HepG2 (cell line): ENCODE data around the gene P3H3. TPM values are rescaled to one million over a fixed set of nuclear protein-coding genes. Genes with fewer than 3 reads are reported as not detected.

Experiments used
- BRD4 ChIP-seq: sonication (generic); formaldehyde crosslinking; IDR thresholded peaks from 2 replicates; pipeline ENCODE4 v1.4.0; 2020; ENCODE audit warnings: missing genetic modification reagents
- GMEB2 ChIP-seq: IDR thresholded peaks from 2 replicates; pipeline ENCODE4 v1.6.1; 2016; ENCODE audit warnings: missing biosample characterization, missing genetic modification reagents, low read depth
- GZF1 ChIP-seq: sonication (generic); formaldehyde crosslinking; IDR thresholded peaks from 2 replicates; pipeline ENCODE4 v1.5.1; 2020; ENCODE audit warnings: mild to moderate bottlenecking, missing genetic modification reagents
- KLF15 ChIP-seq: sonication (generic); formaldehyde crosslinking; IDR thresholded peaks from 2 replicates; pipeline ENCODE4 v1.8.1; 2023; ENCODE audit warnings: borderline replicate concordance, mild to moderate bottlenecking, inconsistent platforms, missing genetic modification reagents, mixed read lengths
- MED8 ChIP-seq: sonication (generic); formaldehyde crosslinking; IDR thresholded peaks from 2 replicates; pipeline ENCODE4 v1.8.1; 2023; ENCODE audit warnings: mild to moderate bottlenecking, missing genetic modification reagents; ENCODE audit not compliant: insufficient replicate concordance
- NAIF1 ChIP-seq: sonication (generic); formaldehyde crosslinking; IDR thresholded peaks from 2 replicates; pipeline ENCODE4 v1.5.0; 2020; ENCODE audit warnings: mild to moderate bottlenecking, missing genetic modification reagents, borderline replicate concordance
- NCOA1 ChIP-seq: sonication (generic); formaldehyde crosslinking; IDR thresholded peaks from 2 replicates; pipeline ENCODE4 v1.9.0; 2021; ENCODE audit warnings: missing genetic modification reagents
- NFE2 ChIP-seq: sonication (generic); formaldehyde crosslinking; IDR thresholded peaks from 2 replicates; pipeline ENCODE4 v1.4.0; 2020; ENCODE audit warnings: missing genetic modification reagents
- NFIB ChIP-seq: sonication (generic); formaldehyde crosslinking; IDR thresholded peaks from 2 replicates; pipeline ENCODE4 v1.9.0; 2021; ENCODE audit warnings: missing genetic modification reagents, mild to moderate bottlenecking, borderline replicate concordance
- PLSCR1 ChIP-seq: sonication (generic); formaldehyde crosslinking; IDR thresholded peaks from 2 replicates; pipeline ENCODE4 v1.5.0; 2020; ENCODE audit warnings: missing genetic modification reagents, mild to moderate bottlenecking, borderline replicate concordance
- SAFB2 ChIP-seq: sonication (generic); formaldehyde crosslinking; IDR thresholded peaks from 2 replicates; pipeline ENCODE4 v1.5.1; 2020; ENCODE audit warnings: missing genetic modification reagents, low read depth, mild to moderate bottlenecking, borderline replicate concordance
- TEF ChIP-seq: sonication (generic); formaldehyde crosslinking; IDR thresholded peaks from 2 replicates; pipeline ENCODE4 v1.5.0; 2020; ENCODE audit warnings: missing genetic modification reagents
- ZBTB14 ChIP-seq: sonication (generic); formaldehyde crosslinking; IDR thresholded peaks from 2 replicates; pipeline ENCODE4 v1.4.0; 2020; ENCODE audit warnings: missing genetic modification reagents
- ZFP62 ChIP-seq: sonication (generic); formaldehyde crosslinking; IDR thresholded peaks from 2 replicates; pipeline ENCODE4 v1.4.0; 2020; ENCODE audit warnings: missing genetic modification reagents
- ZKSCAN8 ChIP-seq: IDR thresholded peaks from 2 replicates; pipeline ENCODE4 v1.6.1; 2016; ENCODE audit warnings: borderline replicate concordance, missing genetic modification reagents, missing compliant biosample characterization
- ZMYM3 ChIP-seq: sonication (generic); formaldehyde crosslinking; IDR thresholded peaks from 2 replicates; pipeline ENCODE4 v1.5.1; 2020; ENCODE audit warnings: mild to moderate bottlenecking, missing genetic modification reagents
- ZNF20 ChIP-seq: sonication (generic); formaldehyde crosslinking; IDR thresholded peaks from 2 replicates; pipeline ENCODE4 v1.4.0; 2020; ENCODE audit warnings: mild to moderate bottlenecking, moderate library complexity, missing genetic modification reagents
- ZNF235 ChIP-seq: sonication (generic); formaldehyde crosslinking; IDR thresholded peaks from 2 replicates; pipeline ENCODE4 v1.8.1; 2023; ENCODE audit warnings: mild to moderate bottlenecking, missing genetic modification reagents, borderline replicate concordance
- ZNF292 ChIP-seq: sonication (generic); formaldehyde crosslinking; IDR thresholded peaks from 2 replicates; pipeline ENCODE4 v1.8.1; 2022; ENCODE audit warnings: mild to moderate bottlenecking, low read depth, missing genetic modification reagents, borderline replicate concordance
- ZNF34 ChIP-seq: sonication (generic); formaldehyde crosslinking; IDR thresholded peaks from 2 replicates; pipeline ENCODE4 v1.4.0; 2020; ENCODE audit warnings: mild to moderate bottlenecking, missing genetic modification reagents, borderline replicate concordance
- ZNF513 ChIP-seq: sonication (generic); formaldehyde crosslinking; conservative IDR thresholded peaks from 2 replicates; pipeline ENCODE4 v1.5.0; 2020; ENCODE audit warnings: missing genetic modification reagents
- ZNF567 ChIP-seq: sonication (generic); formaldehyde crosslinking; IDR thresholded peaks from 2 replicates; pipeline ENCODE4 v1.8.1; 2023; ENCODE audit warnings: mild to moderate bottlenecking, missing genetic modification reagents, borderline replicate concordance
- polyA plus RNA-seq, 8 experiments: library from polyadenylated mRNA; depleted of rRNA in 3 of 8; stranded (reverse) in 7 of 8; unstranded in 1 of 8; fragments of >200 nt; fragmentation: Illumina TruSeq in 4 of 8; extraction: Trizol in 4 of 8; gene quantifications; 2 replicates each; pipeline versions ENCODE4 v1.2.1 to v1.2.3, GENCODE V29; 2011 to 2016; ENCODE audit warnings: low read depth in 4 of 8, missing spikeins in 1 of 8, mixed read lengths in 1 of 8; ENCODE audit not compliant: insufficient read depth in 1 of 8
- total RNA-seq, 5 experiments: library from RNA; depleted of rRNA; stranded (reverse); fragments of >200 nt; fragmentation: Illumina TruSeq; extraction: Trizol; gene quantifications; 2 replicates each; pipeline ENCODE4 v1.2.3, GENCODE V29; 2016; ENCODE audit warnings: low read depth in 1 of 5

P3H3 gene
- total and polyA plus RNA-seq, 2 of the 13 experiments (the other 11 are each of a cell fraction or from before 2014, with no cell fraction given), result 20.1 to 20.5 TPM

GRCh38 chr12:6872073-6873048, 44.2 kb downstream of the P3H3 start (continued):
- TF ChIP-seq GMEB2 (CRISPR knock-in tag), result peak; percentile 65
- peak; percentile 62; the same call in 1 of the 2 replicates for TF ChIP-seq BRD4 (CRISPR knock-in tag)
- no peak for TF ChIP-seq PLSCR1 (CRISPR knock-in tag)
- peak; percentile 93 for TF ChIP-seq ZNF34 (CRISPR knock-in tag)
- TF ChIP-seq ZNF567 (CRISPR knock-in tag), result peak; percentile 65; the same call in 1 of the 2 replicates
- peak; percentile 21 for TF ChIP-seq MED8 (CRISPR knock-in tag)
- TF ChIP-seq ZKSCAN8, result 0 out of 2 replicates have a peak, but pooled peaks have one; percentile 42
- TF ChIP-seq NFE2 (CRISPR knock-in tag), result no peak
- TF ChIP-seq ZNF292, result no peak
- no peak for TF ChIP-seq NAIF1 (CRISPR knock-in tag)
- TF ChIP-seq SAFB2 (CRISPR knock-in tag), result 0 out of 2 replicates have a peak, but pooled peaks have one; percentile 11
- TF ChIP-seq GZF1 (CRISPR knock-in tag), result no peak
- TF ChIP-seq ZFP62 (CRISPR knock-in tag), result 0 out of 2 replicates have a peak, but pooled peaks have one; percentile 24
- 0 out of 2 replicates have a peak, but pooled peaks have one; percentile 51 for TF ChIP-seq TEF
- TF ChIP-seq ZNF235 (CRISPR knock-in tag), result 0 out of 2 replicates have a peak, but pooled peaks have one; percentile 54
- TF ChIP-seq KLF15, result no peak
- no peak for TF ChIP-seq NFIB
- peak; percentile 11; the same call in 1 of the 2 replicates for TF ChIP-seq ZBTB14 (CRISPR knock-in tag)
- TF ChIP-seq ZNF513 (CRISPR knock-in tag), result 0 out of 2 replicates have a peak, but pooled peaks have one; percentile 55
- TF ChIP-seq ZMYM3, result no peak
- no peak for TF ChIP-seq NCOA1
- TF ChIP-seq ZNF20 (CRISPR knock-in tag), result no peak
